Measurements from ENCODE around the gene PLEKHA3.

GRCh38 chr2:178455947-178456346, 24.3 kb upstream of the PLEKHA3 start:
- TF ChIP-seq POLR2A (IDR thresholded peaks at IDR 0.05) (no peak), CTCF (IDR thresholded peaks at IDR 0.05) (no peak)
